K562 (cell line): ENCODE data around the gene MCAT. TPM values are rescaled to one million over a fixed set of nuclear protein-coding genes. Genes with fewer than 3 reads are reported as not detected.

Experiments used
- ATAC-seq: fragments of 200-7000 bp; cut with Tn5 transposase; 3 replicates; pipeline ENCODE4 v1.9.1; 2020; ENCODE audit warnings: moderate library complexity
- BruUV-seq: library from RNA; stranded (reverse); fragments of 400-500 nt; replicated peaks from 2 replicates; lab custom pipeline; 2021; lab: Mats Ljungman, UMichigan
- CTCF ChIA-PET: fragments of 300-600 bp; formaldehyde crosslinking; extraction: SDS; loops from one replicate; lab custom pipeline; 2021; ENCODE audit warnings: low intra/inter-chr PET ratio; lab: Yijun Ruan, JAX
- POLR2A ChIA-PET: fragments of 300-600, 350-650 bp; sonication (Branson Sonifier 250); formaldehyde crosslinking; extraction: SDS; loops from one replicate; lab custom pipeline; 2021; ENCODE audit warnings: antibody characterized with exemption, inconsistent platforms; lab: Yijun Ruan, JAX
- DNase-seq, 4 experiments: peaks; one replicate each; pipeline versions ENCODE4 v3.0.0 to v3.0.0-alpha.2; 2011 to 2018; ENCODE audit warnings: low spot score in 3 of 4, mixed read lengths in 3 of 4; ENCODE audit errors: extremely low read depth in 1 of 4
- FAIRE-seq: peaks from 2 replicates; lab custom pipeline; 2011; peaks lifted over from hg19 to GRCh38; lab: Jason Lieb, UNC
- H2AFZ ChIP-seq: 2 replicates; pipeline ENCODE4 v1.6.0; 2011; ENCODE audit warnings: low read depth, low read length, control low read depth, inconsistent platforms
- H3K27ac ChIP-seq: fragments of 200-600 bp; 3 replicates; pipeline ENCODE4 v1.8.0; 2011; ENCODE audit warnings: low read depth, mild to moderate bottlenecking, control low read depth, inconsistent platforms, low read length, moderate library complexity, mixed read lengths; ENCODE audit errors: extremely low read depth
- H3K27me3 ChIP-seq, 2 experiments: fragments of 300-600 bp in 1 of 2; 2 replicates in 1 of 2; 3 replicates in 1 of 2; pipeline versions ENCODE4 v1.6.0 to v1.8.0; 2011; ENCODE audit warnings: inconsistent platforms in 2 of 2, low read length in 2 of 2, mild to moderate bottlenecking in 1 of 2, mixed read lengths in 1 of 2, moderate library complexity in 1 of 2; ENCODE audit not compliant: control insufficient read depth in 2 of 2, insufficient read depth in 2 of 2
- H3K36me3 ChIP-seq: fragments of 300-600 bp; 3 replicates; pipeline ENCODE4 v1.8.0; 2011; ENCODE audit warnings: mild to moderate bottlenecking, low read length, inconsistent platforms; ENCODE audit not compliant: control insufficient read depth, insufficient read depth
- H3K4me1 ChIP-seq, 2 experiments: fragments of 200-600 bp in 1 of 2; replicated peaks in 1 of 2; 2 replicates in 1 of 2; 3 replicates in 1 of 2; pipeline versions ENCODE4 v1.5.1 to v1.8.0; 2011; ENCODE audit warnings: inconsistent platforms in 2 of 2, low read length in 2 of 2, mild to moderate bottlenecking in 1 of 2, mixed read lengths in 1 of 2, moderate library complexity in 1 of 2; ENCODE audit not compliant: control insufficient read depth in 2 of 2, insufficient read depth in 2 of 2
- H3K4me2 ChIP-seq: 2 replicates; pipeline ENCODE4 v1.6.1; 2011; ENCODE audit warnings: low read length, control low read depth, inconsistent platforms, mixed read lengths; ENCODE audit not compliant: insufficient read depth
- H3K4me3 ChIP-seq: fragments of 200-600 bp; sonication (generic), shearing (Covaris generic); 2 replicates; pipeline ENCODE4 v1.5.1; 2016; ENCODE audit warnings: control low read depth, inconsistent platforms
- H3K79me2 ChIP-seq: fragments of 200-600 bp; 3 replicates; pipeline ENCODE4 v1.8.0; 2011; ENCODE audit warnings: low read length, inconsistent platforms; ENCODE audit not compliant: control insufficient read depth, insufficient read depth
- H3K9ac ChIP-seq, 2 experiments: 2 replicates each; pipeline versions ENCODE4 v1.6.0 to v1.6.1; 2011; ENCODE audit warnings: low read depth in 2 of 2, low read length in 2 of 2, control low read depth in 1 of 2, inconsistent platforms in 1 of 2, mild to moderate bottlenecking in 1 of 2, mixed read lengths in 1 of 2; ENCODE audit not compliant: insufficient read depth in 1 of 2
- H3K9me1 ChIP-seq: one replicate; pipeline ENCODE4 v1.6.0; 2011; ENCODE audit warnings: inconsistent platforms, mild to moderate bottlenecking, low read length, moderate library complexity; ENCODE audit not compliant: control insufficient read depth, insufficient read depth
- H3K9me3 ChIP-seq: replicated peaks from 2 replicates; pipeline ENCODE4 v1.5.1; 2011; ENCODE audit warnings: low read depth, low read length, inconsistent platforms; ENCODE audit not compliant: control insufficient read depth, insufficient read depth
- H4K20me1 ChIP-seq: replicated peaks from 2 replicates; pipeline ENCODE4 v1.6.1; 2011; ENCODE audit warnings: low read length, inconsistent platforms, mixed read lengths; ENCODE audit not compliant: control insufficient read depth, insufficient read depth
- NFIC ChIP-seq: fragments of 450-650 bp; IDR thresholded peaks from 2 replicates; pipeline ENCODE4 v1.6.1; 2017; ENCODE audit warnings: mild to moderate bottlenecking, inconsistent platforms
- POLR2A ChIP-seq: fragments of 450-650 bp; conservative IDR thresholded peaks from 2 replicates; pipeline ENCODE4 v1.6.1; 2016
- POLR2G ChIP-seq: fragments of 200-400 bp; formaldehyde crosslinking; IDR thresholded peaks from 2 replicates; pipeline ENCODE4 v1.6.1; 2017; ENCODE audit warnings: low read depth, mild to moderate bottlenecking, antibody characterized with exemption, low read length, moderate library complexity
- RAD51 ChIP-seq: fragments of 450-650 bp; IDR thresholded peaks from 2 replicates; pipeline ENCODE4 v1.7.1; 2016; ENCODE audit warnings: low read depth, mild to moderate bottlenecking, borderline replicate concordance
- WGBS: fragments of 100-300 bp; shearing (Covaris generic); methylation state at CpG from one replicate; pipeline ENCODE4 v1.1.6; 2016; ENCODE audit warnings: low coverage, mixed read lengths; ENCODE audit not compliant: insufficient coverage; ENCODE audit errors: missing lambda C conversion rate; 5-methylcytosine and 5-hydroxymethylcytosine counted together
- in situ Hi-C: fragments of 300-500 bp; cut with MboI; formaldehyde crosslinking; loops from 4 replicates; pipeline ENCODE4 v1.15.0; 2018; ENCODE audit warnings: inconsistent platforms, mixed read lengths
- intact Hi-C: fragments of 100-400 bp; cut with micrococcal nuclease; formaldehyde crosslinking; loops from 2 replicates; pipeline ENCODE4 v1.14.2; 2022
- polyA plus RNA-seq, 8 experiments: library from polyadenylated mRNA; depleted of rRNA in 4 of 8; stranded (reverse) in 5 of 8; unstranded in 3 of 8; fragments of >200 nt; fragmentation: Nextera tagmentation in 2 of 8; fragmentation: Illumina TruSeq in 1 of 8; extraction: Ambion mirVana in 2 of 8; extraction: Trizol in 1 of 8; gene quantifications; 2 replicates each; pipeline versions ENCODE4 v1.2.1 to v1.2.3, GENCODE V29; 2011 to 2014; ENCODE audit warnings: inconsistent platforms in 1 of 8, missing spikeins in 1 of 8
- total RNA-seq, 7 experiments: library from RNA; depleted of rRNA in 6 of 7; stranded (reverse); fragments of >200 nt in 6 of 7; fragmentation: Illumina TruSeq in 2 of 7; extraction: Trizol in 2 of 7; gene quantifications; 2 replicates each; pipeline versions ENCODE4 v1.2.1 to v1.2.3, GENCODE V29; 2011 to 2021; ENCODE audit warnings: low replicate concordance in 1 of 7
- TF ChIP-seq, protein P1 (sequence below): fragments of 250-450 bp; sonication (Bioruptor Pico); IDR thresholded peaks from 2 replicates; pipeline ENCODE4 v1.9.0; 2021; ENCODE audit warnings: mild to moderate bottlenecking, inconsistent platforms
- TF ChIP-seq, protein P2 (sequence below): sonication (generic); formaldehyde crosslinking; IDR thresholded peaks from 2 replicates; pipeline ENCODE4 v1.8.1; 2023; ENCODE audit warnings: mild to moderate bottlenecking, missing genetic modification reagents, moderate library complexity
- TF ChIP-seq, protein P3 (sequence below): fragments of 450-650 bp; IDR thresholded peaks from 2 replicates; pipeline ENCODE4 v1.6.1; 2016

MCAT gene
- total and polyA plus RNA-seq, 9 of the 15 experiments (the other 6 are each of a cell fraction or from before 2014, with no cell fraction given), result 3.3 to 27.8 (median 13.9) TPM

DNA sequence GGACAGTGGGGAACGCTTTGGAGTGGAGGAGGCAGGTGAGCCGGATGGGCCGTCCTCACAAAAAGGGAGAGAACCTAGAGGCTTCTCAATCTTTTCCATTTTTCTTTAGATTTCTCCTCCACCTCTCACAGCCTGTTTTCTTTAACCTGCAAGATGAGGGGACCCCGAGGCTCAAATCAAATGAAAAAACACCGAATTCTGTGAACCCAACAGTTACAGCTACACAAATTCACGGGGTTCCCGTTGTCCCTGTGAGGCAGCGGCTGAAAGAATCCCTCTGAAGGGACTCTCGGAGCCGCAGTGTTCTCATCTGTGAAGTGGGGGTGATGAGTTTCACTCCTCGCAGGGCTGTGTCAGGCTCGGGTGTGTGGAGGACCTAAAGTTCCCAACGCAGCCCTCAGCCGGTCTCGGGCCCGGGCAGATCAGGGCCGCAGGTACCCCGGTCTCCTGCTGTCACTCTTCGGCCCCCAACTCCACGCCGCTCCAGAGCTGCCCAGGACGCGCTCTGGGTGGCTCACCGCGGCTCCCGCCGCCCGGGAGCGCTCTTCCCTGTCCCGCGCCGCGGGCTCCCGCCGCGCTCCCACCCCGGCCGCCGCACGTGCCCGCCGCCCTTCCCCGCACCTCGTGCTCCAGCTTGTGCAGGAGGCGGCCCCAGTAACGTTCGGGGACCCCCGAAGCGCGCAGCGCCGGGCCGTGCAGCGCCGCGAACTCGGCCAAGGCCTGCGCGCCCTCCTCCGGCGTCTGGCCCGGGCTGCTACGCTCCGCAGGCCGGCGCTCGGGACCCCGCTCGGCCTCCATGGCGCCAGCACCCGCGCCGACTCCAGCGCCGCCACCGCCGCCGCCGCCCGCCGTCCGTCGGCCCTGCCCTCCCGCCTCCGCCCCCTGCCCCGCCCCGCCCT, 43.3 kb upstream of the MCAT start, which contains the start of gene TTLL12 (continued):
- TF ChIP-seq, protein P1, sequence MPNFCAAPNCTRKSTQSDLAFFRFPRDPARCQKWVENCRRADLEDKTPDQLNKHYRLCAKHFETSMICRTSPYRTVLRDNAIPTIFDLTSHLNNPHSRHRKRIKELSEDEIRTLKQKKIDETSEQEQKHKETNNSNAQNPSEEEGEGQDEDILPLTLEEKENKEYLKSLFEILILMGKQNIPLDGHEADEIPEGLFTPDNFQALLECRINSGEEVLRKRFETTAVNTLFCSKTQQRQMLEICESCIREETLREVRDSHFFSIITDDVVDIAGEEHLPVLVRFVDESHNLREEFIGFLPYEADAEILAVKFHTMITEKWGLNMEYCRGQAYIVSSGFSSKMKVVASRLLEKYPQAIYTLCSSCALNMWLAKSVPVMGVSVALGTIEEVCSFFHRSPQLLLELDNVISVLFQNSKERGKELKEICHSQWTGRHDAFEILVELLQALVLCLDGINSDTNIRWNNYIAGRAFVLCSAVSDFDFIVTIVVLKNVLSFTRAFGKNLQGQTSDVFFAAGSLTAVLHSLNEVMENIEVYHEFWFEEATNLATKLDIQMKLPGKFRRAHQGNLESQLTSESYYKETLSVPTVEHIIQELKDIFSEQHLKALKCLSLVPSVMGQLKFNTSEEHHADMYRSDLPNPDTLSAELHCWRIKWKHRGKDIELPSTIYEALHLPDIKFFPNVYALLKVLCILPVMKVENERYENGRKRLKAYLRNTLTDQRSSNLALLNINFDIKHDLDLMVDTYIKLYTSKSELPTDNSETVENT (CRISPR knock-in tag), result peak; percentile 74
- TF ChIP-seq, protein P2, sequence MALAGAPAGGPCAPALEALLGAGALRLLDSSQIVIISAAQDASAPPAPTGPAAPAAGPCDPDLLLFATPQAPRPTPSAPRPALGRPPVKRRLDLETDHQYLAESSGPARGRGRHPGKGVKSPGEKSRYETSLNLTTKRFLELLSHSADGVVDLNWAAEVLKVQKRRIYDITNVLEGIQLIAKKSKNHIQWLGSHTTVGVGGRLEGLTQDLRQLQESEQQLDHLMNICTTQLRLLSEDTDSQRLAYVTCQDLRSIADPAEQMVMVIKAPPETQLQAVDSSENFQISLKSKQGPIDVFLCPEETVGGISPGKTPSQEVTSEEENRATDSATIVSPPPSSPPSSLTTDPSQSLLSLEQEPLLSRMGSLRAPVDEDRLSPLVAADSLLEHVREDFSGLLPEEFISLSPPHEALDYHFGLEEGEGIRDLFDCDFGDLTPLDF (CRISPR knock-in tag), result no peak

DNA sequence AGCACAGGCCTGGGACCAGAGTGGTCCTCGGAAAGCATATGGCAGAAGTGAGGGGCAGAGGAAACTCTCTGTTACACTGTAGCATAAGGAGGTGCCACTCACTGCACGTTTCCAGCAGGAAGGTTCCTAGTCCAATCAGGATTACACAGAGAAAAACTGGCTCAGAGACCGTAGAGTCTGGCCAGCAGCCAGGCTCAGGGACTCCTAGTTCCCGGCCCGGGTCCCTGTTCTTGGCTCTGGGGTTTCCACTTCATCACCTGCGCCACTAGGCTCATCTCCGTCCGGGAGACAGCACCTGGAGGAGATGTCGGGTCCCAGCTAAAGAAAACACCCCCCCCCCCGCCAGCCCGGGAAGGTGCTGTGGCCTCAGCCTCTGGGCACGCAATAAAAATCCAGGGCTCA, 42.7 kb upstream of the MCAT start:
- Histone ChIP-seq H3K27ac (peak overlapping the region; percentile 87), H3K4me3 (peak overlapping the region; percentile 73), H3K9me3 (no peaks in the 10 kb centered on the region), H3K4me1 (peaks cover 25 to 38% of the 10 kb centered on the region in 2 experiments; a peak in 4 of 5 replicates), H2AFZ (no peak overlapping the region), H3K9ac (peak overlapping the region; percentile 96), H3K79me2 (peaks cover 59% of the 10 kb centered on the region), H3K4me2 (peak overlapping the region; percentile 96), H3K36me3 (peaks cover 31% of the 10 kb centered on the region; the same call in 2 of the 3 replicates), H4K20me1 (no peaks in the 10 kb centered on the region), H3K9me1 (no peaks in the 10 kb centered on the region), H3K27me3 (no peaks in the 10 kb centered on the region)
- TF ChIP-seq, protein P2 (CRISPR knock-in tag), result no peak
- TF ChIP-seq NFIC (peak; percentile 50; the same call in 1 of the 2 replicates), POLR2A (0 out of 2 replicates have a peak, but pooled peaks have one; percentile 40), POLR2G (0 out of 2 replicates have a peak, but pooled peaks have one; percentile 3), RAD51 (no peak)
- TF ChIP-seq, protein P3, sequence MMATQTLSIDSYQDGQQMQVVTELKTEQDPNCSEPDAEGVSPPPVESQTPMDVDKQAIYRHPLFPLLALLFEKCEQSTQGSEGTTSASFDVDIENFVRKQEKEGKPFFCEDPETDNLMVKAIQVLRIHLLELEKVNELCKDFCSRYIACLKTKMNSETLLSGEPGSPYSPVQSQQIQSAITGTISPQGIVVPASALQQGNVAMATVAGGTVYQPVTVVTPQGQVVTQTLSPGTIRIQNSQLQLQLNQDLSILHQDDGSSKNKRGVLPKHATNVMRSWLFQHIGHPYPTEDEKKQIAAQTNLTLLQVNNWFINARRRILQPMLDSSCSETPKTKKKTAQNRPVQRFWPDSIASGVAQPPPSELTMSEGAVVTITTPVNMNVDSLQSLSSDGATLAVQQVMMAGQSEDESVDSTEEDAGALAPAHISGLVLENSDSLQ, result 0 out of 2 replicates have a peak, but pooled peaks have one; percentile 26
- POLR2A ChIA-PET, result no interaction called here
- intact Hi-C loops, result loop anchor here (5.0 kb wide), 1 partner anchor 41 kb away; no protein-coding TSS in a partner anchor
- CTCF ChIA-PET, result no interaction called here
- peak in 1 of 4 experiments; percentile 33 for DNase-seq
- BruUV-seq, result no TSS peak
- no peak for FAIRE-seq
- WGBS, result 0% methylated on average over 3 of the region's 12 CpGs
- no peak for ATAC-seq
- in situ Hi-C loops, result no loop called here
